Measurements from ENCODE around the gene SLC22A5. TPM values are rescaled to one million over a fixed set of nuclear protein-coding genes. Genes with fewer than 3 reads are reported as not detected.

SLC22A5 gene
- total and polyA plus RNA-seq, 10 of the 15 experiments (the other 5 are each of a cell fraction or from before 2014, with no cell fraction given): 1.1 to 4.4 (median 2.3) TPM

GRCh38 chr5:132389585-132390286 lies 20.2 kb downstream of the SLC22A5 start (continued):
- TF ChIP-seq RELB (IDR thresholded peaks at IDR 0.05; ENCODE audit: low read depth) (no peak), SKIL (IDR thresholded peaks at IDR 0.05; ENCODE audit: low read depth, poor library complexity, severe bottlenecking) (no peak), GATAD2B (conservative IDR thresholded peaks at IDR 0.05; ENCODE audit: low read depth) (no peak), ZNF592 (IDR thresholded peaks at IDR 0.05) (no peak)

Measured in GM12878 (cell line).